Mucosa of rectum (tissue), 2 donors: ENCODE measurements around the gene PSMA6.
"Not testable (repeated sequence)": the region's sequence is repeated elsewhere in the genome, so short reads cannot be mapped to it uniquely, and the experiment has no call there.

ENCODE experiments used
- H3K27ac ChIP-seq, 2 donors: one replicate each; pipeline ENCODE4 v1.7.0; 2013; ENCODE audit warnings: inconsistent platforms in 2 of 2, low read depth in 2 of 2, low read length in 2 of 2
- H3K27me3 ChIP-seq, 2 donors: one replicate each; pipeline ENCODE4 v1.7.0; 2013; ENCODE audit warnings: low read length in 2 of 2; ENCODE audit not compliant: control insufficient read depth in 2 of 2, insufficient read depth in 2 of 2
- H3K36me3 ChIP-seq, 2 donors: one replicate each; pipeline ENCODE4 v1.7.0; 2013; ENCODE audit warnings: low read length in 2 of 2; ENCODE audit not compliant: control insufficient read depth in 2 of 2, insufficient read depth in 2 of 2
- H3K4me1 ChIP-seq, 2 donors: one replicate each; pipeline ENCODE4 v1.7.0; 2013; ENCODE audit warnings: low read length in 2 of 2, mild to moderate bottlenecking in 1 of 2; ENCODE audit not compliant: control insufficient read depth in 2 of 2, insufficient read depth in 2 of 2
- H3K4me3 ChIP-seq, 2 donors: one replicate each; pipeline ENCODE4 v1.7.0; 2013; ENCODE audit warnings: low read length in 2 of 2
- H3K9ac ChIP-seq, 2 donors: one replicate each; pipeline ENCODE4 v1.7.0; 2013; ENCODE audit warnings: low read length in 2 of 2, low read depth in 1 of 2, mild to moderate bottlenecking in 1 of 2
- H3K9me3 ChIP-seq, 2 donors: one replicate each; pipeline ENCODE4 v1.7.0; 2013; ENCODE audit warnings: low read length in 2 of 2; ENCODE audit not compliant: control insufficient read depth in 2 of 2
- donor health status: healthy.
- donor health status: Normal muscosa, but diverticular disease.

Gene PSMA6

GRCh38 chr14:35254034-35254622, 38.1 kb upstream of the PSMA6 start:
- H3K4me1 ChIP-seq, H3K4me3 ChIP-seq, H3K36me3 ChIP-seq, H3K27me3 ChIP-seq, H3K27ac ChIP-seq, H3K9ac ChIP-seq, H3K9me3 ChIP-seq: not testable (repeated sequence)

GRCh38 chr14:35254736-35255135, 37.4 kb upstream of the PSMA6 start:
- Histone ChIP-seq H3K27me3 (no peaks in the 10 kb centered on the region), H3K36me3 (no peaks in the 10 kb centered on the region), H3K9ac (no peak overlapping the region), H3K9me3 (no peaks in the 10 kb centered on the region), H3K4me3 (no peak overlapping the region), H3K27ac (no peak overlapping the region), H3K4me1 (no peaks in the 10 kb centered on the region)

- Histone ChIP-seq H3K36me3 (no peaks in the 10 kb centered on the region), H3K9ac (no peak overlapping the region), H3K4me1 (no peaks in the 10 kb centered on the region), H3K27me3 (no peaks in the 10 kb centered on the region), H3K4me3 (no peak overlapping the region), H3K9me3 (peaks cover 0 to 3% of the 10 kb centered on the region in 2 donors), H3K27ac (no peak overlapping the region)
Observed at GRCh38 chr14:35255711-35256110, 36.5 kb upstream of the PSMA6 start.

GRCh38 chr14:35257809-35258208, 34.4 kb upstream of the PSMA6 start:
- no peaks in the 10 kb centered on the region for H3K27me3 ChIP-seq

GRCh38 chr14:35258420-35258819, 33.8 kb upstream of the PSMA6 start:
- Histone ChIP-seq H3K27me3 (no peaks in the 10 kb centered on the region), H3K36me3 (no peaks in the 10 kb centered on the region), H3K27ac (no peak overlapping the region), H3K9ac (no peak overlapping the region), H3K4me3 (no peak overlapping the region), H3K4me1 (no peaks in the 10 kb centered on the region), H3K9me3 (peaks cover 0 to 3% of the 10 kb centered on the region in 2 donors)

More at GRCh38 chr14:35257809-35258208, 34.4 kb upstream of the PSMA6 start:
- Histone ChIP-seq H3K9me3 (peaks cover 0 to 3% of the 10 kb centered on the region in 2 donors), H3K9ac (no peak overlapping the region), H3K4me3 (no peak overlapping the region), H3K4me1 (no peaks in the 10 kb centered on the region), H3K27ac (no peak overlapping the region), H3K36me3 (no peaks in the 10 kb centered on the region)

GRCh38 chr14:35261774-35262173, 30.4 kb upstream of the PSMA6 start:
- Histone ChIP-seq H3K36me3 (peaks cover 0 to 2% of the 10 kb centered on the region in 2 donors), H3K9me3 (peaks cover 0 to 3% of the 10 kb centered on the region in 2 donors), H3K4me1 (no peaks in the 10 kb centered on the region), H3K27me3 (no peaks in the 10 kb centered on the region), H3K4me3 (no peak overlapping the region), H3K27ac (no peak overlapping the region), H3K9ac (no peak overlapping the region)

GRCh38 chr14:35262436-35262835, 29.7 kb upstream of the PSMA6 start:
- no peak overlapping the region for H3K9ac ChIP-seq
- H3K27ac ChIP-seq, result no peak overlapping the region
- H3K36me3 ChIP-seq, result peaks cover 0 to 2% of the 10 kb centered on the region in 2 donors
- no peaks in the 10 kb centered on the region for H3K4me1 ChIP-seq
- no peaks in the 10 kb centered on the region for H3K27me3 ChIP-seq
- H3K4me3 ChIP-seq, result no peak overlapping the region
- peaks cover 0 to 3% of the 10 kb centered on the region in 2 donors for H3K9me3 ChIP-seq

GRCh38 chr14:35268946-35269345, 23.2 kb upstream of the PSMA6 start:
- H3K36me3 ChIP-seq, result peaks cover 7 to 12% of the 10 kb centered on the region in 2 donors
- H3K27me3 ChIP-seq, result no peaks in the 10 kb centered on the region
- H3K27ac ChIP-seq, result no peak overlapping the region
- no peaks in the 10 kb centered on the region for H3K9me3 ChIP-seq
- no peak overlapping the region for H3K4me3 ChIP-seq
- no peaks in the 10 kb centered on the region for H3K4me1 ChIP-seq
- no peak overlapping the region for H3K9ac ChIP-seq

GRCh38 chr14:35274805-35275204, 17.4 kb upstream of the PSMA6 start:
- H3K4me1 ChIP-seq, result no peaks in the 10 kb centered on the region
- H3K27me3 ChIP-seq, result no peaks in the 10 kb centered on the region
- no peak overlapping the region for H3K4me3 ChIP-seq
- H3K9ac ChIP-seq, result no peak overlapping the region
- peaks cover 5 to 18% of the 10 kb centered on the region in 2 donors for H3K36me3 ChIP-seq
- H3K27ac ChIP-seq, result no peak overlapping the region
- no peaks in the 10 kb centered on the region for H3K9me3 ChIP-seq

GRCh38 chr14:35277179-35277578, 15.0 kb upstream of the PSMA6 start:
- Histone ChIP-seq H3K36me3 (peaks cover 5 to 15% of the 10 kb centered on the region in 2 donors), H3K27ac (no peak overlapping the region), H3K4me1 (no peaks in the 10 kb centered on the region)

GRCh38 chr14:35279369-35279768, 12.8 kb upstream of the PSMA6 start:
- no peak overlapping the region for H3K9ac ChIP-seq
- no peak overlapping the region for H3K27ac ChIP-seq
- H3K36me3 ChIP-seq, result peaks cover 0 to 6% of the 10 kb centered on the region in 2 donors
- no peaks in the 10 kb centered on the region for H3K27me3 ChIP-seq
- no peak overlapping the region for H3K4me3 ChIP-seq
- H3K9me3 ChIP-seq, result no peaks in the 10 kb centered on the region
- H3K4me1 ChIP-seq, result no peaks in the 10 kb centered on the region

More at GRCh38 chr14:35277179-35277578, 15.0 kb upstream of the PSMA6 start:
- no peak overlapping the region for H3K4me3 ChIP-seq
- no peaks in the 10 kb centered on the region for H3K9me3 ChIP-seq
- no peaks in the 10 kb centered on the region for H3K27me3 ChIP-seq
- H3K9ac ChIP-seq, result no peak overlapping the region
